ENCODE measurements around the gene TMEM79.

DNA sequence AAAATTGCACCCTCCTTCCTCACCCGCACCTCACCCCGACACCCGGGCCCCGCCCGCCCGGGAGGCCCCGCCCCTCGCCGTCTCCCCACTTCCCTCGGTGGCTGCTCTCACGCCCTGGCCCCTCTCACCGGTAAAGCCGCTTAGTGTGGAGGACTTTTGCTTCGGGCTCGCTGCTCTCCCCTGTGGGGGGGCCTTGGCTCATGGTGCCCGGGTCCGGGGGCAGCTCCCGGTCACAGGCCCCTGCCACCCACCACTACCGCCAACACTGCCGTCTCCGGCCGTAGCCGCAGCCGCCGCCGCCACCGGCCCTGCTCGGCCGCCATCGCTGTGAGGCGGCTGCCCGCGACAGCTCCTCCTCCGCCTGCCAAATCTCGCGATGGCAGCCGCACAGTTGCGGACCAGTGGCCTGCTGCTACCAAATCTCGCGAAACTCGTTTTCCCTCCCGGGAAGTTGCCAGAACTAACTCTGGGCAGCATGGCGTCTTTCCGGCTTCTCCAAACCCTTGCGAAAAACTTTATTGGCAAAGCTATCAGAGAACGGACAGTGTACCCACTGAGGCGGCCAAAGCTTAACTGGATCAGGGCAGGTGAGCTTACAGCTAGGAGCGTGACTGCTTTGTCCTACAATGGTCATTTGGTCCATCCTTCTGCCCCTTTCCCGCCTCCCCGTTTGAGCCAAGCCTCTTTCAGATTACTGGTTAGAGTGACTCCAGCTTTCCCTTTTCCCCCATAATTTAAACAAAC lies 1.5 kb upstream of the TMEM79 start, which contains the start of gene SMG5:
- TF ChIP-seq PAX5 (IDR thresholded peaks at IDR 0.05; ENCODE audit: insufficient read depth, low read length, severe bottlenecking): no peak
- TF ChIP-seq POLR2AphosphoS5 (IDR thresholded peaks at IDR 0.05; ENCODE audit: low read depth, low read length): peak; percentile 87; the same call in 1 of the 2 replicates
- peak; percentile 90 for TF ChIP-seq POLR2A (IDR thresholded peaks at IDR 0.05; ENCODE audit: low read depth, low read length)
- peak; percentile 91 for TF ChIP-seq TAF1 (IDR thresholded peaks at IDR 0.05; ENCODE audit: low read depth, low read length)
- TF ChIP-seq SPI1 (IDR thresholded peaks at IDR 0.05; ENCODE audit: low read depth, low read length): peak; percentile 48

All from GM12891 (cell line).